Putamen (tissue), 1 donor: ENCODE data around the gene SMYD3.

Source experiments
- DNase-seq: peaks from one replicate; pipeline ENCODE4 v3.0.0-alpha.2; 2016; ENCODE audit warnings: low spot score

The SMYD3 gene

DNA sequence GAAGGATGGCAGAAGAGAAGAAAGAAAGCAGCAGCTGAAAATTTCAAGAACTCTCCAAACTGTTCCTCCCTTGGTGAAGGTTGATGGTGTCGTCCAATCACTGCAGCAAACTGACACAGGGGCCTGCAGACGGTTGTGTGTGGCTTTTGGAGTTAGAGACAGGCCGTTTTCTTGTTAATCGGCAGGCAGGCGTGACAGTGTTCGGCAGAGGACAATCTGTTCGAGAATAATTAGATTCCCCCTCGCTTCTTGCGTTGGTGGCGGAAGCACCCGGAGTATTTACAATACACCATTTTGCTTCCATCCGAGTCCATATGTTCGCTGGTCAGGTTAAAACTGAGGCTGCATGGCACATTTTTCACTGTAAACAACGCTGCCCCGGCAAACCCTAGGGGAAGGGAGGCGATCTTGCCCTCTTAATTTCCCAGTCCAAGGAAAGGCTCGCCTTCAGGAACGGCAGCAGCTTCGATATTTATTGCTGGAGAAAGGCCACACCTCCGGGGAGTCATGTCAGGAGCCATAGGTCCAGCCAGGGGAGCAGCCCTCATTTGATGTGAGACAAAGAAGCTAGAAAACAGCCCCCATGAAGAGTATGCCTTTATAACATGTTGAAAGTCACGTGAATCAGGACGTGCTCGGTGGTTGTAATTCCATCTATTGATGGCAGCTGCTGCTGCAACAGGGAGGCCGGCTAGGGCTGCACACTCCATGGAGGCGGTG lies 360.1 kb downstream of the SMYD3 start:
- DNase-seq = no peak

DNA sequence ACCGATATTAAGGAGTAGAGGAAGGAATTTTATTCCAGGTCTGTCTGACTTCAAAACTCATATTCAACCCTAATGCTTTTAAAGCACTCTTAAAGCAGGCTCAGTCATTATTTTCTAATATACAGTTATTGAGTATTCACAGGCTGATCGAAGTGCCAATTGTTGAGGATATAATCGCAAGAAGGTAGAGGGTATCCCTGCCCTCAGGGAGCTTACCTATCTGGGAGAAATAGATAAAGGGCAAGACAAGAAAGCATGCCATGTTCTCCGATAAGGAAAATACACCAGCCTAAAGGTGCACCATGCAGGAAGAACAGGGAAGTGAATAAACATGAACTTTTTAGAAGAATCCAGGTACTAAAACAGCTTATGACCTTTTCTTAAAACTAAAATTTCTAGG lies 361.2 kb downstream of the SMYD3 start:
- no peak for DNase-seq

DNA sequence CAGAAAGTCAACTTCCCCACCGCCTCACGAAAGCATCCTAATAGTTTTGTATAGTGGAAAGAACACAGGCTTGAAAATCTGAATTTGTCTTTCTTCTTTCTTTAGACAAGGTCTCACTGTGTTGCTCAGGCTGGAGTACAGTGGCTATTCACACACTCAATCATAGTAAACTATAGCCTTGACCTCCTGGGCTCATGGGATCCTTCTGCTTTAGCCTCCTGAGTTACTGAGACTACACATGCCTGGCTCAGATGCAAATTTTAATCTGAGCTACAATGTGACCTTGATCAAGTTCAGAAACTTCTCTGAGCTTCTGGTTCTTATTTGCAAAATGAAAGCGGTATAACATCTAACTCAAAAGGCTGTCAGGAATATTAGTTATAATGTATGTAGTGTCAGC lies 362.1 kb downstream of the SMYD3 start:
- DNase-seq = no peak

DNA sequence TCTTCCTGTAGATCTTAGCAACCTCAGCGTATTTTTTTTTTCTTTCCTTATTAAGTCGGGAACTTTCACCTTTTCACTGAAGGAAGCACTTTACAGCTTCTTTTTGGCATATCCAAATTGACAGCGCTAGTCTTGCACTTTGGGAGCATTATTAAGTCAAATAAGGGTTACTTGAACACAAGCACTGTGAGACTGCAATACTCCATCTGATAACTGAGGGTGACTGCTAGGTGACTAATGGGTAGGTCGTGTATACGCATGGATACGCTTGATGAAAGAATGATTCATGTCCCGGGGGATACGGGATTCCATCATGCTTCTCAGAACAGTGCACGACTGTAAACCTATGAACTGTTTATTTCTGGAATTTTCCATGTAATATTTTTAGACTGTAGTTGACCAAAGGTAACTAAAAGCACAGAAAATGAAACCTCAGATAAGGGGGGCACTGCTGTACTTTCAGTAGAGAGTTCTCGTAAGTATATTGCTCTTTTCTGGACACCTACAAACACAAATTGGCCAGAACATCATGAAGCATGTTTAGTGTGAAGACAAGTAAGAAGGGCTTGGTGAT lies 364.7 kb downstream of the SMYD3 start:
- no peak for DNase-seq

DNA sequence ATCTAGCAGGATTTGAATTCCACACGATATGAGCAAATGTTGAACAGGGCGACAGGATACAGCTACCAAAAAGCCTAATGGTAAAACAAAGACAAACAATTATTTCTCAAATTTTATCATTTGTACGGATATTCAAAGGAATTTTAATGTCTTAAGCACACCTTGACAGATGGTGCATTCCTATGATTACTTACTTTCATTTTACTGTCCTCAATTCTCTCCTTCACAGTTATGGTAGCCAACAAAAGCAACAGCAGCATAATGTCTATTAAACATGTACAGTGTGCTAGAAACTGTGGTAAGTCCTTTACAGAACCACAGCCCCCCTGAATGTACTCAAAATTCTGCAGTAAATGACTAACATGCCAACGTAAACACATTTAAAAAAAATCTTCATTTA lies 365.8 kb downstream of the SMYD3 start:
- DNase-seq = no peak

DNA sequence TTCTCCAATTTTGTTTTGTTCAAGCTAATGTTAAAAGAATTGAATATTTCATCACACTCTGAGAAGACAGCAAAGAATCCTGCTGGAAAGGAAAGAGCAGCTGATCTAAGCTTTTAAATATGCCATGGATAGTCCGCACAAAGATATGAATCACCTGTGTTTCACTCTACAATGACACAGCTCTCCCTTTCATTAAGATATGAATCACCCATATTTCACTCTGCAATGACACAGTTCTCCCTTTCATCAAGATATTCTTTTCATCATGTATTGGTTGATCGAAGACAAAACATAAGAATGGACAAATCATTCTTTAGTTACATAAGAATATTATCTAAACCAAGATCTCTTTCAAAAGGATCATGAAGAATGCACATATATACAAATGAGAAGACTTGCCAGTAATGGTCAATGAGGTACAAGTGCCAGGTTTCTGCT lies 367.3 kb downstream of the SMYD3 start:
- no peak for DNase-seq

DNA sequence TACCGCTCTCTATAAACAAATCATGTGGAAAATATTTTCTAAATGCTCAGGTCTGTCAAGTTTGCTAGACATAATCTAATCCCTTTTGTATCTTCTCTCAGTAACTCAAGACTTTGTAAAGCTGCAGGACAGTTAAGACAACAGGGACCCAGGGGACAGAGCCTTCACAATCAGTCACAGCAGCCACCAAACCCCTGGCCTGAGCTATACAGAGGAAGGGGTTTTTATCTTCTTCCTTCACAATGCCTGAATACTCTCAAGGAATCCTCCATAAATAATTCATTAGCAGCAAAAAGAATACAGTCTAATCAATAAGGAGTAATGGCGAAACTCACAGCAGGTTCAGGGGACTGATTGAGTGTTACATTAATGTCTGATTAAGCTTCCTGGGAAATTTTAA lies 368.3 kb downstream of the SMYD3 start:
- DNase-seq = no peak

DNA sequence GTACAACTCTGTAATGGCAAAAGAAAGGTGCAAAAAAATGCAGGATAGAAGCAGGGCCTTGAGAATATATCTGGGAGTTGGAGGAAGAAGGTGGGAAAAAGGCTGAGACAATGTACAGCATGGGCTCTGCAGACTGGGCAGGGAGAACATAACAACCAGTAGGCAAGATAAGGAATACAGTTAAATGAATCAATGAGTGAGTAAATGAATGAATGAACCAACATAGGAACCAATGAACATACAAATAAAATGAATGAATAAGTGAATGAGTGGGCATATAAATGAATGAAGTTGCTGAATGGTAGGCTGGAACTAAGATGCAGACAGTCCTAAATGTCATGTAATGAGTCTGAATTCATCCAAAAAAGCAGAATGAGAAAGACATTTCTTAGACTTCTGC lies 370.6 kb downstream of the SMYD3 start:
- DNase-seq = no peak

DNA sequence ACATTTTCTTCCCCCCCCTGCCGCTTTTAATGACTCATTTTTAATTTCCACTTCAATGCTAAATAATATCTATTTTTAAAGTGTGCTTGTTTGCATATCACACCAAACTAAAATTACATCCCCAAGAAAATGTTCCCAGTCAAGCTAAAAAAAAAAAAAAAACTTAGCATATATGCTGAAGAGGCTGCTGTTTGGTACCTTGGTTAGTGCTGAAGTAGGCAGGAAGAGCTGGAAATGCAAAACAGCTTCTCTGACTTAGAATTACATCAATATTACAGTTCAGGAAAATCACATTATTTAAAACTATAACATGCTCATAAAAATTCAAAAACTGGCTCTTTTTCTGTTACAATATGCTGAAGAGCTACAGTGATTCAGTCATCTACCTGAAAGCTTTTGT lies 372.3 kb downstream of the SMYD3 start:
- no peak for DNase-seq

DNA sequence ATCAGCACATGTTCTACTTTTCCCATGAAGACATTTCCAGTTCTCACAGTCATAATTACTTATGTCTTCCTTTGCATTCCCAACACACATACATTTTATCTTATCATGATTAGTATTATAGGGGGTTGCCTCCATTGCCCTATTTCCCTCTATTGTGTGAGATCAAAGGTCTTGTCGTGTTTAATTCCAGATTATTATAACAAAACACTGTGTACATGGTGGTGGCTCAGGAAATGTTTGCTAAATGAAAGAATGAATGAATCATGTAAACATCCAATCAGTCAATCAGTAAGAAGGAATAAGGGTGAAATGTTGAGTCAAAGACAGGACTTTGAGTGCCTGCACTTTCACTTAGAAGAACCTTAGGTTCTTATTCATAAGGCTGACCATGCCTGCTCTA lies 376.0 kb downstream of the SMYD3 start:
- DNase-seq = no peak

DNA sequence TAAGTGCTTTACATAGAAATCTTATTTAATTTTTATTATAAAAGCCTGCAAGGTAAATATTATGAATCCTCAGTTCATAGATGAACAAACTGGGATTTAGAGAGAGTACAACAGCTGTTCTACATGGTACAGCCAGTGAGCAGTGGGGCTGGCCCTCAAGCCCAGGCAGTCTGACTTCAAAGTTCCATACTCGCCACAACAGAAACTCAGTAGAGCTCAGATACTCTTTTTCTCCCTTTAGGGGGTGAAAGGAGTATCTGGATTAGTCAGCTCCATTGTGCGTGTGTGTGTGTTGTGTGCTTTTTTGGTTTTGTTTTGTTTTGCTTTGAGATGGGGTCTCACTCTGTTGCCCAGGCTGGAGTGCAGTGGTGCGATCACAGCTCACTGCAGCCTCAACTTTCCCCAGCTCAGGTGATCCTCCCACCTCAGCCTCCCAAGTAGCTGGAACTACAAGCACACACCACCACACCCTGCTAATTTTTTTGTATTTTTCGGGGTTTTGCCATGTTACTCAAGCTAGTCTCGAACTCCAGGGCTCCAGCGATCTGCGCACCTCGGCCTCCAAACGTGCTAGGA lies 378.5 kb downstream of the SMYD3 start:
- no peak for DNase-seq

DNA sequence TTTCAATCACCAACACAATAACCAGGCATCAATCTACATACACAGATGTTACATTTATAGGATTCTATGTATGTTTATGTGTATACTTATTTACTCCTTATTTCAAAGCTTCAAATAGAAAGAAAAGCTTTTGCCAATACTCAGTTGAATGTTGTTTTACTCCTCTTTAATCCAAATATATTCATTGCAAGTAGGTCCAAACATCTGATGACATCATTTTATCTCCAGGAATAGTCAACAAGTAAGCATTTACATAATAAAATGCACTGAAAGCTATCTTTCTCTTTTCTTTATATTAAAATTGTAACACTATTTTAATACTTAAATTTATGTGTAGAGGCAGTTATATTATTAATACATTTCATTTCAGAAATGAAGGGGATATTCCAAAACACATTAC lies 380.5 kb downstream of the SMYD3 start:
- DNase-seq = no peak

DNA sequence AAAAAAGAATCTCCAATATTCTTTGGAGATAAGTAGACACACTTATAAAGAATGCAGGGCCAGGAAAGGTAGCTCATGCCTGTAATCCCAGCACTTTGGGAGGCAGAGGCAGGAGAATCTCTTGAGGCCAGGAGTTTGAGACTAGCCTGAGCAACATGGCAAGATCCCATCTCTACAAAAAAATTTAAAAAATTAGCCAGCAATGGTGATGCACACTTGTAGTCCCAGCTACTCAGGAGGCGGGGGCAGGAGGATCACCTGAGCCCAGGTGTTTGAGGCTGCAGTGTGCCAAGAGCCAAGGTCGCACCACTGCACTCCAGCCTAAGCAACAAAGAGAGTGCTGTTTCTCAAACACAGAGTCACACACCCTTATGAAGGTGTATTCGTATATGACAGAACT lies 385.0 kb downstream of the SMYD3 start:
- DNase-seq = no peak

DNA sequence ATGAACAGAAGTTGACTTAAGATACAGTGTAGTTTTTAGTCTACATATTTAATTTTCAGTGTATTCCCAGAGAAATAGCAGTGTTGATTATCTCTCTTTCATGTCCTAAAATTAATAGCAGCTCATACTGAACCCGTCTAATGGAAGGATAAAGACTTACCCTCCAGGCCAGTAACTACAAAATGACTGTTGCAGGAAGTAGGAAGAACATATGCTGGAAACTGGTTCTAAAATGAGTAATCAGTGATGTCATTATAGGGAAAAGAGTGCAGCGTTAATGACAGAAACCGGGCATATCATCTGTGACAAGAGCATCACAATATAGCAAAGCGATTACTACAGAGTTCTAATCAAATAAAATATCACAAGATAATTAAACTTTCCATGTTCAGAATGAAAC lies 385.5 kb downstream of the SMYD3 start:
- no peak for DNase-seq

DNA sequence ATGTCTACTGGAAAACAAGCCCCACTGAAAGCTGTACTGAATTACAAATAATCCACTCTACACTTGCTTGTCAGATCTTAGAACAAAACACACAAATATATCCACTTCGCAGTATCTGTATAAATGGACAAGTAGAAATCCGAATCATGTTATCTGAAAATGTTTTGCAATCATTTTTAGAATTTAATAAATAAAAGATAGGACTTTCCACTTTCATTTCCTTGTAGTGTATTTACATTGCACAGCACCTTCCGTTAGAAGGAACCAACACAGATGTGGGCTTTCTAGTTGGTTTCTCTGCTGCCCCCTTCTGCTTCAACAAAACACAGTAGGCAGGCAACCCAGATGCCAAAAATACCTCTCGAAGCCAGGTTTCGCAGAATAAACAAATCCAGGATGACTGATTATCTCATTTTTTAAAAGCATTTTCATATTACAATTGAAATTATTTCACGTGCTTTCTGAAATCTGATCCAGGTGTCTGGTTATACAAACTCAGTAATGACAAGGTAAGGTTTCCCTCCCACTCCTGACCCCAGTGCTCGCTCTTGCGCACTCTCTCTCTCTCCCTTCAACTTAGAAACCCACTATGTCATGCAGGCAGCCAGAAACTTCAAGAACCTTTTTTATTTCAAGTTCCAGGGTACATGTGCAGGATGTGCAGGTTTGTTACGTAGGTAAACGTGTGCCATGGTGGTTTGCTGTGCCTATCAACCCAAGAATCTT lies 389.9 kb downstream of the SMYD3 start:
- peak; percentile 25 for DNase-seq

DNA sequence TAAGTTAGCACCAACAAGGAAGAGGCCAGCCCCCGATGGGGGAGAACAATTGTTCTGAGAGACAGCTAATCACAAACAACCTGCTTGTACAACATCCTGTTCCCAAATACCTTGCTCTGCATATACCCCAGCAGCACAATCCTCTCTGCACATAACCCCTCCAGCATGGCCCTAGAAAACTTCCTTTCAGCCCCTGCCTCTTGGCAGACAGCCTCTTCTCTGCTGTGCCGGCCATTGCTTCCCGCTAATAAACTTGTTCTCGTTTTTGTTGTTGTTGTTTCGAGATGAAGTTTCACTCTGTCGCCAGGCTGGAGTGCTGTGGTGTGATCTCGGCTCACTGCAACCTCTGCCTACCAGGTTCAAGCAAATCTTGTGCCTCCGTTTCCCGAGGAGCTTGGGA lies 392.7 kb downstream of the SMYD3 start:
- no peak for DNase-seq

DNA sequence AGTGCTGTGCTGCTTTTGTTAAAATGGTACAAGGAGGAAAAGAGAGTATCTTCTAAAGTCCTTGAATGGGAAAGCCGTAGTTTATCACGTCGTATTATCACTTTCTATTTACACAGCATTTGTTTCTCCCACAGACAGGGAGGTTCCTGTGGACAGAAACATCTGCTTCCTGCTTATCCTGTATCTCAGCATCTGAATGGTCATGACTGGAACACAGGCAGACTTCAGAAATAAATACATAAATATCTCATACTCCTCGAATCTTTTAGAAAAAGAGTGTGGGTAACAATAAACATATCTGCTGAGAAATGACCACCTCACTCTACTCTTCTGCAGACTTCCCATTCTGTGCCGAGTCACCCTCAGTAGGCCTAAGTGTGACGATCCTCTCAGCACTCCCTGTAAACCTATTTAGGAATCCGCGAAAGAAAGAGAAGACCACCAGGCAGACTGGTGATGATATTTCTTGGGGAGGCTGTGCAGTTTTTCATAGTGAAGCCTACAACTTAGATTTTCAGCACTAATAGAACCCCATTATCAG lies 393.5 kb downstream of the SMYD3 start:
- no peak for DNase-seq

DNA sequence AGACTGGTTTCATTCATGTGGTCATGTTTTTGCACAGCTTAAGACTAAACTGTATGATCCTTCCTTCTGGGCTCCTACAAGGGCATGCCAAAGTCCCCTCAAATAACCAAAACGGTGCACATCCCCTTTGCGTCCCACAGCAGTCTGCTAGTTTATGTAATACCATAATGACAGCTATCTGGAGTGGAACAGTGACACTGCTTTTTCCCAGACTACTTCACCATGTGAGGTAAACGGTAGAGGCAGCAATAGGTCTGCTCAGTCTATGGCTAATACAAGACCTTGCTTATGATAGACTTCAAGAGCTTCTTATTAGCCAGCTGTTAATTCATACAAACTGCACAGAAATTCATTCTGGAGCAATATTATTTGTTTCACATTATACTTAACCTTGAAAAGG lies 395.5 kb downstream of the SMYD3 start:
- no peak for DNase-seq

DNA sequence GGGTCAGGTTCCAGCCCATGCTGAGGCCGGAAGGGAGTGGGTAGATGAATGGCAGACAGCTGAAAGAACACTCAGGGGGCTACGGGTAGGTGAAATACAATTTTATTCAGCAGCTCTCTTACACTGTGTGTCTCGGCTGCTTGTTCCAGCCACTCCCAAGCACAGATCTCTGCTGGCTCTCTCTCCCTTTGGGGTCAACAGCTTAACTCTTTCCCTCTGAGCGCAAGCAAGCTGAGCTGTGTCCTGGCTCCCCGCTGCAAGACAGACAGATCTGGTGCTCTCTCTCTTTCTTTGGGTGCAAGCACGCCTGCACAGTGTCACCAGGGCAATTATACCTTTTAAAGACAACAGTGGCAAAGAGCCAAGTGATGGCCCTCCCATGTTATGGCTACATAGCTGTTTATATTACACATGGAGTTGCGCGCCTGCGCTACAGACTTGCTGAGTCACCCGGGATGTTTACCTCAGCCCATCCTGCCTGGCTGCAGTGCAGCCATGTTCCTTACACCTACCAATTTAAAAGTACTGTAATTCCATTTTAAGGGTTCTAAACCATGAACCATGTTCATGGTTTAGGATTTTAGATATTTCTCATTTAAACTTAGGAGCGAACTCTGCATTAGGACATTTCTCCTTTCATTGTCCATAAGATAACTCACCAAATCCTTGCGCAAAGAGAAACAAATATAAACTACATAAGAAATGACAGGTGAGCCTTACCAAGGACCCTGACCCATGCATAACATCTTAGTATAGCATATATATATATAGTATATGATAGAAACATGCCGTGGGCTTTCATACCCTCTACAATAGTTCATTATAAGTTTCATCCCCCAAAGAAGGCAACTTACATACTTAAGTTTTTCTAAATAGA lies 396.5 kb downstream of the SMYD3 start:
- no peak for DNase-seq

DNA sequence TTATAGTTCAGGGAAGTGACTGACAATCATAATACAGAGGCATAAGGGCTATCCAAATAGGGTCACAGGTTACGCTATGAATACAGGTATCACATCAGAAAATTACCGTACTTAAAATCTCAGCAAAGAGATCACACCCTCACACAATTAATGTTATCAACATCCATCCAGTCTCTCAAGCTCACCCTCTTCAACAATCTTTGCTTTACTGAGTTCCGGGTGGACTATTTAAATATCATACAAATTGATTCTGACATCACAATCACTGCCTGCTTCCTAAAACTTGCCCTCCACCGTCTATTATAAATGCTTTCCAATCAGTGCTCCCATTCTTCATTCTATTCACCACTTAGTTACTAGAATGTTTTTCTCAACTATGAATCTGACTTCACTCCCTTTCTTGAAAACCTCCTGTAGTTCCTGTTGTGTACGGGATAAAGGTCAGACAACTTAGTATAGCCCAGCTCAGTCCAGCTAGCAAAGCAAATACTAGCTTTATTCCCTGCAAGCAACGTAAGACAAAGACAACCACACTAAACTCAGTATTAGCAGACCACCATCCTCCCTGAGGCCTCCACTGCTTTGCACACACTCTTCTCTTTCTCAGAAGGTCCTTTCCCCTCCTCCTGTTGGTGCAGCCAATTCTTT lies 398.7 kb downstream of the SMYD3 start:
- DNase-seq = no peak

DNA sequence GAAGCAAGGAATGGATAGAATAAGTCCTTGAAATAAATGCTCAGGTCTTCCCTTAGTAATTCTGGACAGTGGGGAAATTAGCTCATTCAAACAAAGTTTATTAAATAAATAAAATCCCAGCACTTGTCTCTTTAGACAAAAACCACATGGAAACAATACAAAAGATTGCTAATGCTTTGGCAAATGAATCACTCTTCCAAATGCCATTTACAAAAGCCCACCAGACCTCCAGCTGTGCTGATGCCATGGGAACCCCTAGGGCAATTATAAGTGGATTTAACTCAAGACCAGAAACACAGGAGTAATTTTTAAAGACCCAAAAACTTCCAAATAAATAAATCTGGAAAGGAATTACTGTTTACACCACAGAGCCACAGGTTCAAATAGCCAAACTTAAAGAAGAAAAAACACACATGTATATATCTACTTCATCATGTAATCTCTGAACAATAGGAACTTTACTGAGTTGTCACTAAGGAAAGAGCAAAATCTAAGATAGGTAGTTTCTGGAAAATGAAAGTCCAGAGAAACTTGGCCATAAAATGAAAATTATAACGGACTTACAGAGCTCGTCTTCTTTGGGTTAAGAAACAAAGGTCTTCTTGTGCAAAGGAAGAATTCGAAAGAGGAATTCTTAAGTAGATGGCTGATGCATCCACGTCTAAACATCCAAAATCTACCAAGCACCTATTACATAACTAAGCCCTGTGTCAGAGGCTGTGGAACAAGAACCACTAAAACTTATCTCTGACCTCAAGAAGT lies 399.4 kb downstream of the SMYD3 start:
- DNase-seq = no peak
